Measurements from ENCODE around the gene SHB. TPM values are rescaled to one million over a fixed set of nuclear protein-coding genes. Genes with fewer than 3 reads are reported as not detected.

SHB gene
- total RNA-seq, 2 experiments from 2014 or later, result 1.1 to 1.2 TPM

DNA sequence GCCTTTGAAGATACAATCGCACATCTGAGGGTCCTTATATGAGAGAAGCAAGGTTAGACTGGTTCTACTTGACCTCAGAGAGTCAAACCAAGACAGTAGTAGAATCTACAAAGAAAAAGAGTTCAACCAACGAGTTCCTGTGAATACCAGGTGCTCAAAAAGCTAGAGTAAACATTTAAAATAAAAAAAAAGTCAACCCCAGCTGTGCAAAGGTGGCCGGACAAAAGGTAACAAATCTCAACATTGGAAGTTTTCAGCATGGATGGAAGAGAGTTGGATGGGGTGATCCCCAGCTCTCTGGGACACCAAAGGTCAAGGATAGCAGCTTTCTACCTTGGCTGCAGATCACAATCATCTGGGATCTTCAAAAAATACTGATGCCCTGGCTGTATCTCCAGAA is 14.4 kb downstream of the SHB start:
- no peaks in the 10 kb centered on the region for H3K36me3 Mint-ChIP-seq (ENCODE audit: low read depth)
- no peaks in the 10 kb centered on the region for H3K4me1 Mint-ChIP-seq (ENCODE audit: low read depth)
- no peak overlapping the region for H3K27ac Mint-ChIP-seq
- Histone ChIP-seq H3K27me3 (ENCODE audit: control insufficient read depth in 1 of 2, insufficient read depth in 2 of 2, low read length in 2 of 2) (no peaks in the 10 kb centered on the region), H3K9me3 (ENCODE audit: control insufficient read depth in 1 of 2, insufficient read depth in 1 of 2, low read length in 2 of 2) (no peaks in the 10 kb centered on the region), H3K4me1 (ENCODE audit: insufficient read depth, low read length) (no peaks in the 10 kb centered on the region), H3K36me3 (ENCODE audit: insufficient read depth, low read length) (no peaks in the 10 kb centered on the region), H3K4me3 (ENCODE audit: low read length) (no peak overlapping the region), H3K27ac (ENCODE audit: low read depth in 1 of 2, low read length in 2 of 2) (no peak overlapping the region)
- POLR2A ChIA-PET, result no interaction called here
- no peak overlapping the region for H3K4me3 Mint-ChIP-seq
- H3K27me3 Mint-ChIP-seq, result no peaks in the 10 kb centered on the region
- intact Hi-C loops (cut with DNase I, micrococcal nuclease), result no loop called here
- CTCF ChIA-PET, result no interaction called here
- TF ChIP-seq, protein P1, sequence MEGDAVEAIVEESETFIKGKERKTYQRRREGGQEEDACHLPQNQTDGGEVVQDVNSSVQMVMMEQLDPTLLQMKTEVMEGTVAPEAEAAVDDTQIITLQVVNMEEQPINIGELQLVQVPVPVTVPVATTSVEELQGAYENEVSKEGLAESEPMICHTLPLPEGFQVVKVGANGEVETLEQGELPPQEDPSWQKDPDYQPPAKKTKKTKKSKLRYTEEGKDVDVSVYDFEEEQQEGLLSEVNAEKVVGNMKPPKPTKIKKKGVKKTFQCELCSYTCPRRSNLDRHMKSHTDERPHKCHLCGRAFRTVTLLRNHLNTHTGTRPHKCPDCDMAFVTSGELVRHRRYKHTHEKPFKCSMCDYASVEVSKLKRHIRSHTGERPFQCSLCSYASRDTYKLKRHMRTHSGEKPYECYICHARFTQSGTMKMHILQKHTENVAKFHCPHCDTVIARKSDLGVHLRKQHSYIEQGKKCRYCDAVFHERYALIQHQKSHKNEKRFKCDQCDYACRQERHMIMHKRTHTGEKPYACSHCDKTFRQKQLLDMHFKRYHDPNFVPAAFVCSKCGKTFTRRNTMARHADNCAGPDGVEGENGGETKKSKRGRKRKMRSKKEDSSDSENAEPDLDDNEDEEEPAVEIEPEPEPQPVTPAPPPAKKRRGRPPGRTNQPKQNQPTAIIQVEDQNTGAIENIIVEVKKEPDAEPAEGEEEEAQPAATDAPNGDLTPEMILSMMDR (IDR thresholded peaks at IDR 0.05), result no peak
- DNase-seq, result no peak
- H3K9me3 Mint-ChIP-seq, result no peaks in the 10 kb centered on the region
- ATAC-seq (ENCODE audit: poor library complexity), result no peak

DNA sequence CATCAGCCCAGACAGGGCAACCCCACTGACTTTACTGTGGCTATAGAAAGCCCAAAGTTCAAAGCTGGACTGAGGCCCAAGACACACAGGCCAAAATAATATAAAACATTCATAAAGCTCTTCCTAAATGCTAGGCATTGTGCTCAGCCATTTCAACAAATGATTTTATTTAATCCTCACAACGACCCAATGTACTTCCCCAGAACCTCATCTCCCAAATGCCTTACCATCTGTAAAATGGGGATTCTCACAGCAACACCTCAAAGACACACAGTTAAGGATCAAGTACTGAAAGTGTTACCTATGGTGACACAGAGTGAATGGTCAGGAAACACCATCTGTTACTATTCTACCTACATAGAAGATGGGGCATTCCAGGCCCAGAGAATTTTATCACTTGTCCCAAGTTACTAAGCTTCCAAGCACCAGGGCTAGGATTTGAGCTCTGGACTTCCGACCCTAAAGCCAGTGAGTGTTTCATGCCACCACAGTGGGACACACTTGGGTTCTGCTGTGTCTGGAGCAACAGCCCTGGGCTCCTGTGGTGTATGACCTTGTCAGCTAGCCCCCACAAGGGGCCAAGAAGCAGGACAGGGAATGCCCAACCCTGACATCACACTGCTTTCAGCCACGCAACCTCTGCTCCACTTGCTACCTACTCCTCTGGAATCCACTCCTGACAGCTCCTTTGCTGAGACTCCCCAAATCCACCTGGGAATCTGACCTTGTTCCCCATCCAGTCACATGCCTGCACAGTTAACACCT is 15.1 kb downstream of the SHB start:
- no peaks in the 10 kb centered on the region for H3K4me1 ChIP-seq (ENCODE audit: insufficient read depth, low read length)
- Mint-ChIP-seq H3K4me3 (no peak overlapping the region), H3K36me3 (ENCODE audit: low read depth) (no peaks in the 10 kb centered on the region), H3K27me3 (no peaks in the 10 kb centered on the region), H3K9me3 (no peaks in the 10 kb centered on the region), H3K27ac (no peak overlapping the region), H3K4me1 (ENCODE audit: low read depth) (no peaks in the 10 kb centered on the region)
- CTCF ChIA-PET, result no interaction called here
- H3K27ac ChIP-seq (ENCODE audit: low read depth in 1 of 2, low read length in 2 of 2), result no peak overlapping the region
- ATAC-seq (ENCODE audit: poor library complexity) (no peak), DNase-seq (no peak)
- no peak overlapping the region for H3K4me3 ChIP-seq (ENCODE audit: low read length)
- POLR2A ChIA-PET, result no interaction called here
- intact Hi-C loops (cut with DNase I, micrococcal nuclease), result no loop called here
- H3K27me3 ChIP-seq (ENCODE audit: control insufficient read depth in 1 of 2, insufficient read depth in 2 of 2, low read length in 2 of 2), result no peaks in the 10 kb centered on the region
- TF ChIP-seq, protein P1 (IDR thresholded peaks at IDR 0.05), result no peak
- H3K9me3 ChIP-seq (ENCODE audit: control insufficient read depth in 1 of 2, insufficient read depth in 1 of 2, low read length in 2 of 2), result no peaks in the 10 kb centered on the region
- H3K36me3 ChIP-seq (ENCODE audit: insufficient read depth, low read length), result no peaks in the 10 kb centered on the region

DNA sequence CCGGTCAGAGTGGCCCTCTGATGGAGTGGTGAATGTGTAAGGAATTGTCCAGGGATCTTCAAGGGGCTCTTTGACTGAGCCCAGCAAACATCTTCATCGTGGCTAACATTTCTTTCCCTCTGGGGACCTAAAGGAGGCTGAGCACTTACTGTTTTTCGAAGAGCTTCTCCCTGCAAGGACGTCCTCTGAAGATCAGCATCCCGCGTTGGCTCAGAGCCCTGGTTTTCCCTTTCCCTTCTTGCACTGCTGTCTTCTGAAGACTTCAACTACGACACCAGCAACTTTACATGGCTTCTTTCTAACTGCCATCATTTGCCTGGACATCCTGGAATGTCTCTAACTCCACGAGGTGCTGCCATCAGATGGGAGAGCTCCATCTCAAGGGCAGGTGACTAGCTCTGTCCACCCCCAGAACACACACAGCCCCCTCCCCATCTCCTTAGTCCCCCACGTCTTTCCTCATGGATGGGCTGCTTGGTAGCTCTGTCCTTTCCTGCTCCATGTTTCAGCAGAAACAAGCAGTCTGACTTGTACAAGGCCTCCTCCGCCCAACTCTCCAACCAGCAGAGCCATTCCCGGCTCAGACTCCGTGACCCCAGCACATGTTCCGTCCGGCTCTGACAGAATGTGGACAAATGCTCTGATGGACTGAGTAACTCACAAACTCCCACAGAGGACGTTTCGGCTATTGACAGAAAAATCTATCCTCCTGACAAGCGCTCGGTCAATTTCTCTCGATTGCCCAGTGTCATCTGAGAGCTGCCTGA is 17.1 kb downstream of the SHB start:
- no peak overlapping the region for H3K4me3 Mint-ChIP-seq
- no peaks in the 10 kb centered on the region for H3K9me3 ChIP-seq (ENCODE audit: control insufficient read depth in 1 of 2, insufficient read depth in 1 of 2, low read length in 2 of 2)
- no peaks in the 10 kb centered on the region for H3K36me3 ChIP-seq (ENCODE audit: insufficient read depth, low read length)
- no peaks in the 10 kb centered on the region for H3K4me1 Mint-ChIP-seq (ENCODE audit: low read depth)
- CTCF ChIA-PET, result interaction anchor here (1.2 kb wide), 1 partner anchor 36 kb away, joined by 3 read pairs; no protein-coding TSS in a partner anchor
- no peak overlapping the region for H3K4me3 ChIP-seq (ENCODE audit: low read length)
- ATAC-seq (ENCODE audit: poor library complexity) (no peak), DNase-seq (no peak)
- intact Hi-C loops (cut with DNase I, micrococcal nuclease), result no loop called here
- TF ChIP-seq, protein P1 (IDR thresholded peaks at IDR 0.05), result no peak
- H3K4me1 ChIP-seq (ENCODE audit: insufficient read depth, low read length), result peaks cover 3% of the 10 kb centered on the region
- no peak overlapping the region for H3K27ac Mint-ChIP-seq
- H3K36me3 Mint-ChIP-seq (ENCODE audit: low read depth), result no peaks in the 10 kb centered on the region
- no peaks in the 10 kb centered on the region for H3K27me3 ChIP-seq (ENCODE audit: control insufficient read depth in 1 of 2, insufficient read depth in 2 of 2, low read length in 2 of 2)
- no peak overlapping the region for H3K27ac ChIP-seq (ENCODE audit: low read depth in 1 of 2, low read length in 2 of 2)
- no peaks in the 10 kb centered on the region for H3K27me3 Mint-ChIP-seq
- H3K9me3 Mint-ChIP-seq, result no peaks in the 10 kb centered on the region
- POLR2A ChIA-PET, result no interaction called here
